ENCODE results near the gene AFF1.
"Not testable (repeated sequence)": the region's sequence is repeated elsewhere in the genome, so short reads cannot be mapped to it uniquely, and the experiment has no call there.

The AFF1 gene

GRCh38 chr4:87085732-87086131 lies 150.9 kb downstream of the AFF1 start:
- not testable (repeated sequence) for DNase-seq (ENCODE audit: low read depth, low spot score)

- DNase-seq (ENCODE audit: low read depth, low spot score), result no peak
Observed at GRCh38 chr4:87086143-87086805, 151.5 kb downstream of the AFF1 start.

DNA sequence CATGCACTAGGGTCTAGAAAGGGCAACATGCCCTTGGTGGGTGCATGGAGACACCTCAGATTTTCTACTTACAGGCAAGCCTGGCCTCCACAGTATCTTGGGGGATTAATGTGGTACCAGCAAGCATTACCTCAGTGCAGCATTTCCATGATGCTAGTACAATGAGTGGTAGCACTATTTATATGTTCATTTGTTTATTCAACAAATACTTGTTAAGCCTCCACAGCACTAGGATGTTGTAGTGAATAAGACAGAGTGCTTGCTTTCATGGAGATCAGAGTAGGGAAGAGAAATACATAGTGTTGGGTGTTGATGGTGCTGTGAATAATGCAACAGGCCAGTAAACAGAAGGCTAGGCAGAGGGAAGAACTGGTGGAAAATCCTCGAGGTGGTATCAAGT lies 152.2 kb downstream of the AFF1 start:
- DNase-seq (ENCODE audit: low read depth, low spot score), result no peak

DNA sequence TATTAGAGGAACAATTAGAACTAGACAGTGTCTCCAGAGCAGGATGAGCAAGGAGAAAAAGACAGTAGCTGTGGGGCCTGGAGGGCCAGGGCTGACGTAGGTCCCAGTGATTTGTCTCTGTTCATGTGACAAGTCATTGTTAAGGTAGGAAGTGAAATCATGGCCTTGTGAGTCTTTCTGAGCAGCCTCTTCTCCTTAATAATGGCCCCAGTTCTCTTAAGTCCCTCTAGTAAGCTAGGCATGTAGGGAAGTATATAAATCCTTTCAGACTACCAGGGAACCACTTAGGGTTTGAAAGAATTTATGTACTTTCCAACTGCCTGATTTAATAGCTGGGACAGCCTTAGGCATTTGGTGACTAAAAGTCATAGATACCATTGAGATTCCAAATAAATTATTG lies 152.6 kb downstream of the AFF1 start:
- no peak for DNase-seq (ENCODE audit: low read depth, low spot score)

DNA sequence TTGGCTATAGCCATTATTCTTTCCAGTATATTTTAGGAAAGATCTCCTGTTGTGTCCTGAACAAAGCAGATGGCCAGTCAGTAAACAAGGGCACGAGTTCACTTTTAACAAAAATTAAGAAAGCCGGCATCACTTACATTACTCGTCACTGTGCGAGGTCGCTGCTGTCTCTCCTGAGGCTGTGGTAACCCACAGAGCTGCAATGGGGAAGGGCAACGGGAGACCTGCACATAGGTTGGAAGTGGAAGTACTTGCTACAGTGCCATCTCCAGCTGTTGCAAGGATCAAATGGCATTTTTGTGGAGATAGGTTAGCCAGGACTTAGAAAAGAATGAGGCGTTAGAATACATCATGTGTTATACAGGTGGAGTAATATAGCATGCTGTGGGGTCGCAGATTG lies 153.4 kb downstream of the AFF1 start:
- no peak for DNase-seq (ENCODE audit: low read depth, low spot score)

- no peak for DNase-seq (ENCODE audit: low read depth, low spot score)
Observed at GRCh38 chr4:87089368-87089767, 154.6 kb downstream of the AFF1 start.

DNA sequence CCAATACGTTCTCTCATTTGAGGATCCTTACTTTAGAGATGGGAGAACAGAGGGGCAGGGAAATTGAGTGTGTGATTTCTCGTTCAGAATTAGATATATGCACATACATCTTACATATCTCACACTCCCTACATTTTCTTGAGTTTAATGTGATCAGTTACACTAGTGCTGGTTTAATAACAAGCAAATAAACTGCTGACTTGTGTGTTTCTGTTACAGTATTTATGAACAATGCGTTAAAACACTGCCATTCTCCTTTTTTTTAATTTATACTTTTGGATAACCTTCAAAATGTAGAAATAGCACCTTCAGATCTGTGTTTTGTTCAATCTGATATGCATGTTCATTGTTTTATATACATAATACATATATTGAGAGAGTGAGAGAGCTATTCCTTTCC lies 155.5 kb downstream of the AFF1 start:
- no peak for DNase-seq (ENCODE audit: low read depth, low spot score)

DNA sequence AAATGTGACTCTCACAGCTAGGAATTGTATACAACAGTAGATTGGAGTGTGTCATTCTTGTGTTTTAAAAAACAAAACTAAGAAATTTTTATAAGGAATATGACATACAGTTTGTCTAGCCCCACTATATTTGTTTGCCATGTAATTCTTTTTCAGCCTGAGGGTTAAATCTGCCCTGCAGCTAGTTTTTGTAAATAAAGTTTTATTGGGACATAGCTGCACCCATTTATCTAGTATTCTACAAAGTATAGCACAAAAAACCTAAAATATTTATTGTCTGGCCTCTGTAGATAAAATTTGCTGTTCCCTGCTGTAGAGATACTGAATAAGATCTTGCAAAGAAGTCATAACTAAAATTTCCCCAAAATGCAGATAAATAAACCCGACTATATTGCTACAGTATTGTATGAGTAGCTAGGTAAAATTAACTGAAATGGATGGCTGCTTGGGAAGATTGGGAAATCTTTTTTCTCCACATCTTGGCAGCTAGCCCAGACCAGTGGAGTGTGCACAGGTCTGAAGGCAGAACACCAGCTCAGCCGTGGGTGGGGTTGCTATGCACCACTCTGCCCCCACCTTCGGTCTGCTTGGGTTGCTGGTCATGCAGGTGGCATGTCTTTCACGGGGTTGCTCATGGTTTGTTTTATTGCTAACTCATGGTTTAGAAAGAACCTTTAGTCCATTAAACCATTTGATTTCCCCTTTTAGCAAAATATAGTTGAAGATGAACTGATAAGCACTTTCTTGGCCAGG lies 157.8 kb downstream of the AFF1 start:
- DNase-seq (ENCODE audit: low read depth, low spot score), result no peak

- DNase-seq (ENCODE audit: low read depth, low spot score), result no peak
Observed at GRCh38 chr4:87093443-87094123, 158.8 kb downstream of the AFF1 start.

DNA sequence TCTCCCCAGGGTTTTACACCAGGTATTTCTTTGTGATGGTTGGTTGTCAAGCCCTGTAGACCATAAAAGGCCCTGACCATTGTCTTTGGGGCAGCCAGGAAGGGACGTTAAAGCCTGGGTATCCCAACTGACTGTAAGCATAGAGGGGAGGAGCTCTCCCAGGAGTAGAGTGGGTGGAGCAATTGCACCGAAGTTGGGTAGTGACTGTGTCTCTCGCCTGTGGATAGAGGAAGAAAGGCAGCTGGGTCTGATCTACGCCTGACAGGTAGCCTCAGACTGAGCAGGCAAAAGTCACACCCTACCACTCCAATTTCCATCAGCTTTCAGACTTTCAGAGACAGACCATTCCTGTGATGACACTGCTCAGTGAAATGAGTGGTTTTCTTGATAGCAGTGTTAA lies 162.3 kb downstream of the AFF1 start:
- DNase-seq (ENCODE audit: low read depth, low spot score), result peak; percentile 60

- no peak for DNase-seq (ENCODE audit: low read depth, low spot score)
Observed at GRCh38 chr4:87100168-87100567, 165.4 kb downstream of the AFF1 start.

- no peak for DNase-seq (ENCODE audit: low read depth, low spot score)
Observed at GRCh38 chr4:87101543-87102199, 166.9 kb downstream of the AFF1 start.

DNA sequence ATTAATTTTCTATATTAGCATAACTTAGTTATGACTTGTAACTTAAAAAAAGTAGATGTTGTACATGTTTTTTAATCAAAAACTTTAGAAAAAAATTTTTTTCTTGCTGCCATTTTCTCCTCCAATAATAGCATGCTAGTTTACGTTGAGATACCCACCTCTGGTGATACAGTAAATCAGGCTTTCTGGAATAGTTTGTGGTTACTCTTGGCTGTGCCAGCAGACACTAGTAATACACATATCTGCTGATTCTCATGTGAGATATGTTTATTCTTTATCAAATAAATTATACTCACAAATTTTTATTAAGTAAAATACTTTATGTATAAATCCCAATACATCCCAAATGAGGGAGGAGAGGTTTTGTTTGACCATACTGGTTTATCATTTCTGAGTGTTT lies 168.3 kb downstream of the AFF1 start:
- DNase-seq (ENCODE audit: low read depth, low spot score), result no peak

DNA sequence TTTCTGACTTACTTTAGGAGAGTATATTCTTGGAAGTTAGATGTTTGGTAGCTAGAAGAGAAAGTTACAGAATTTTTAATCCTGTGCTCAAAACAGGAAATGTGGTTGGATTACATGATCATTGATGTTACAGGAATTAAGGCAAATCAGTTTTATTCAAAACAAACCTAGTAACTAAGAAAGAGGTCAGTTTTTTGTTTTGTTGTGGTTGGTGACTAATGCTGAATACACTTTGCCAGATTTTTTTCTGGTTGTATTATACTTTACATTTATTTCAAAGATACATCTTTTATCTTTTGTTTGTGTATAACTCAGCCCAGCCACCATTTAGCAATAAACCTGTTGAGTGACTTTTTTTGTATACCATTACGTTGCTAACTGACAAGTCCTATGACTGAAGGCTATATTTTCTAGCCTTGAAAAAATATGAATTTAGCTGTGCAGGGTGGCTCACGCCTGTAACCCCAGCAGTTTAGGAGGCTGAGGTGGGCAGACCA lies 168.9 kb downstream of the AFF1 start:
- no peak for DNase-seq (ENCODE audit: low read depth, low spot score)

- DNase-seq (ENCODE audit: low read depth, low spot score), result no peak
Observed at GRCh38 chr4:87105101-87105845, 170.5 kb downstream of the AFF1 start.

DNA sequence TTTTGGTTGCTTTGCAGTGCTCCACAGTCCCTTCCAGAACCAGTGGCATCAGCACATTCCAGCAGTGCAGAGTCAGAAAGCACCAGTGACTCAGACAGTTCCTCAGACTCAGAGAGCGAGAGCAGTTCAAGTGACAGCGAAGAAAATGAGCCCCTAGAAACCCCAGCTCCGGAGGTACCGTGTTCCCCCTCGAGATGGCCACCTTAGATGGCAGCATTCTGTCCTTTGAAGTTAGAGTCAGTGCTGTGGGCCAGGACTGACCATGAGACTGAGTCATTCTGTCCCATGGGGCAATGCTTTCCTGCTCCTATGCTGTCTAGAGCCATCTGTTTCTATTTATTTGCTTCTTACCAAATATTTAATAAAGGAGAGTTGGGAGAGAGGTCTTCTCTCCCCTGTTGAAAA lies 173.3 kb downstream of the AFF1 start:
- DNase-seq (ENCODE audit: low read depth, low spot score), result no peak

DNA sequence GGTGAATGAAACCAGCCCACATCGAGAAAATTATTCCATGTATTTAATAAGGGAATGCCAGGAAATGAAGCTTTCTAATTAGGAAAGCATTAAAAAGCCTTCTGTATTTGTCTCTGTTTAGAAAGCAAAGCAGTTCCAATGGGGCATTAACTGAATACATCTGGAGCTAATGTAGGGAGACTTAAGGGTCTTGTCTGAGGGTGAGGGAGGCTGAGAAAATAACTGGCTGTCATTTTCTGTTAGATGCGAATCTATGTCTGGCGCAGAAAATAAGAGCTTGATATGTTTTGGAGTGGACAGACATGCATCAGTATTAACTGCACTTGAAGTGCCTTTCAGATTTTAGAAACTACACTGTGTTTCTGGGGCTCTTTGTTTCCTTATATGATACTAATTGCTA lies 174.3 kb downstream of the AFF1 start:
- no peak for DNase-seq (ENCODE audit: low read depth, low spot score)

GRCh38 chr4:87109945-87110344 lies 175.1 kb downstream of the AFF1 start:
- DNase-seq (ENCODE audit: low read depth, low spot score), result no peak

DNA sequence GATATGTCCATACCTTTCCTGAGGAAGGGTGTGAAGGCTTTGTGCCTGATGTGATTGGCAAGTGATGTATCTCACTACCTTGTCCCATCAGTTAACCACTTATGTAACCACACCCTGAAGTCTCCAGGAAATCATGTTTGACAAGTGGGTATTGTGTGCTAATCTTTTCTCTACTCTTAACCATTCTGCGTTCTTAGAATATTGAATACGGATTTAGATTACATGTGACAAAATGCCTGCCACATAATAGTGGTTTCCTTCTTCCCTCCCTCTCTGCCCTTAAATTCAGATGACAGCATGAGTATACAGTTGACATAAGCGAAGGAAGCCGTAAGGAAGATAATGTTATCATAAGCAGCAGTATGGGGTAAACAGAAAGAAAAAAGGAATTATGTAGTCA lies 177.3 kb downstream of the AFF1 start:
- DNase-seq (ENCODE audit: low read depth, low spot score), result no peak

GRCh38 chr4:87114245-87115062 lies 179.6 kb downstream of the AFF1 start:
- DNase-seq (ENCODE audit: low read depth, low spot score), result peak; percentile 25

DNA sequence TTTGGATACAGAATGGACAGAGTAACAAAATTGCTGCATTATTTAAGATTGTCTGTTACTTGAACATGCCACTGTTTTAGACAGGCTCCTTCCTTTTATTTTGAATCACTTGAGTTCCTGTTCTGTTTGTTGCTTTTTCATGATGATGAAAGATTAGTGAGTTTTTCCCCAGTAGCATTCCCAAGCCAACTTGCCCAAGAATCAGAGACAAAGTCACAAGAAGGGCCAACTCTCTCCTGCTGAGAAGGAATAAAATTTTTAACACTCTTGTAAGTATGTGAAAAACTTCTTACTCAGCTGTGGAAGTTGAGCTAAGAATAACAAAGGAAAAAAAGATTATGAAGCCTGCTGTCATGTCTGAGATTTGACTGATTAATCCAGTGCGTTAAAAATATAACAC lies 181.4 kb downstream of the AFF1 start:
- DNase-seq (ENCODE audit: low read depth, low spot score), result no peak

Data from iPS DF 19.7 (cell line).